ENCODE results near the gene CNIH1. TPM values are rescaled to one million over a fixed set of nuclear protein-coding genes. Genes with fewer than 3 reads are reported as not detected.
A peak's percentile ranks its signal among the peaks of the same experiment; 100 is the strongest.
"Not testable (repeated sequence)": the region's sequence is repeated elsewhere in the genome, so short reads cannot be mapped to it uniquely, and the experiment has no call there.

The CNIH1 gene
- total RNA-seq, 1 donor from 2014 or later, result 43.5 TPM

DNA sequence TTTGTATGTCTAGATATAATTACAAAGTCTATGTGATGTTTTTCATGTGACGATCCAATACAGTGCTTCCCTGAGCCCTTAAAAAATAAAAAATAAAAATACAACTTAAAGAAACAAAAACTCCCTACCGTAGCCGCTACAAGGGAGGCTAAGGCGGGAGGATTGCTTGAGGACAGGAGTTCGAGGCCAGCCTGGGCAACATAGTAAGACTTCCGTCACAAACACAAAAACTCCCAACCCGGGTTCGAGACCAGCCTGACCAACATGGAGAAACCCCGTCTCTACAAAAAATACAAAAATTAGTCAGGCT, 45.0 kb downstream of the CNIH1 start:
- ATAC-seq (ENCODE audit: low read depth) (no peak), DNase-seq (no peak)
- peak overlapping the region; percentile 86 for H3K4me3 Mint-ChIP-seq
- no peaks in the 10 kb centered on the region for H3K36me3 Mint-ChIP-seq (ENCODE audit: low read depth)
- TF ChIP-seq, protein P1, sequence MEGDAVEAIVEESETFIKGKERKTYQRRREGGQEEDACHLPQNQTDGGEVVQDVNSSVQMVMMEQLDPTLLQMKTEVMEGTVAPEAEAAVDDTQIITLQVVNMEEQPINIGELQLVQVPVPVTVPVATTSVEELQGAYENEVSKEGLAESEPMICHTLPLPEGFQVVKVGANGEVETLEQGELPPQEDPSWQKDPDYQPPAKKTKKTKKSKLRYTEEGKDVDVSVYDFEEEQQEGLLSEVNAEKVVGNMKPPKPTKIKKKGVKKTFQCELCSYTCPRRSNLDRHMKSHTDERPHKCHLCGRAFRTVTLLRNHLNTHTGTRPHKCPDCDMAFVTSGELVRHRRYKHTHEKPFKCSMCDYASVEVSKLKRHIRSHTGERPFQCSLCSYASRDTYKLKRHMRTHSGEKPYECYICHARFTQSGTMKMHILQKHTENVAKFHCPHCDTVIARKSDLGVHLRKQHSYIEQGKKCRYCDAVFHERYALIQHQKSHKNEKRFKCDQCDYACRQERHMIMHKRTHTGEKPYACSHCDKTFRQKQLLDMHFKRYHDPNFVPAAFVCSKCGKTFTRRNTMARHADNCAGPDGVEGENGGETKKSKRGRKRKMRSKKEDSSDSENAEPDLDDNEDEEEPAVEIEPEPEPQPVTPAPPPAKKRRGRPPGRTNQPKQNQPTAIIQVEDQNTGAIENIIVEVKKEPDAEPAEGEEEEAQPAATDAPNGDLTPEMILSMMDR (IDR thresholded peaks at IDR 0.05), result no peak
- intact Hi-C loops (cut with micrococcal nuclease), result loop anchor here (1.0 to 5.0 kb wide), 11 partner anchors 15 to 1689 kb away; partner anchors contain the start of genes CGRRF1, CNIH1, DDHD1 and GCH1
- ChIA-PET CTCF (no interaction called here), POLR2A (interaction anchor here (0.7 to 1.7 kb wide), 5 partner anchors 39 to 1606 kb away, joined by 3 to 4 read pairs (median 4); partner anchors contain the start of gene DDHD1)
- no peaks in the 10 kb centered on the region for H3K27me3 Mint-ChIP-seq
- H3K9me3 Mint-ChIP-seq, result no peaks in the 10 kb centered on the region
- no peak overlapping the region for H3K27ac Mint-ChIP-seq
- H3K4me1 Mint-ChIP-seq, result peaks cover 23% of the 10 kb centered on the region

DNA sequence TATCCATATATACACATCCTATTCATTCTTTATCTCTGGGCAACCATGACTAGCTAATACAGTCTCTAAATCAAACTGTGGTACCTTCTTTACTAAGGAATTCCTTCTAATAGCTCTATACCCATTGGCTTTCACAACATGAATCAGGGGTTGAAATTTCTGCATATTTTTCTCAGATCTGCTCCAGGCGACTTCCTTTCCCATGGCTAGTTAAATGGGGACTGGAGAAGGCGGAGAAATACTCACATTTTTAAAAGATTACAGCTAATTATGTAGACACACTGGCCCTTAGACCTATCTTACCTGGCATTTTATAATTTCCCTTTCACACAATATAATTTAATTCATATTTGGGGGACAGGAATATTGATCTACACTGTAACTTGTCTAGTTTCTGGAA, 45.5 kb downstream of the CNIH1 start:
- H3K27ac Mint-ChIP-seq, result no peak overlapping the region
- H3K4me3 Mint-ChIP-seq, result no peak overlapping the region
- no peaks in the 10 kb centered on the region for H3K36me3 Mint-ChIP-seq (ENCODE audit: low read depth)
- H3K27me3 Mint-ChIP-seq, result no peaks in the 10 kb centered on the region
- no peaks in the 10 kb centered on the region for H3K9me3 Mint-ChIP-seq
- ATAC-seq (ENCODE audit: low read depth) (no peak), DNase-seq (no peak)
- intact Hi-C loops (cut with micrococcal nuclease), result loop anchor here (1.0 to 5.0 kb wide), 11 partner anchors 15 to 1688 kb away; partner anchors contain the start of genes CGRRF1, CNIH1, DDHD1 and GCH1
- TF ChIP-seq, protein P1 (IDR thresholded peaks at IDR 0.05), result no peak
- POLR2A ChIA-PET, result interaction anchor here (0.6 to 0.7 kb wide), 2 partner anchors 174 to 1535 kb away, joined by 3 read pairs; no protein-coding TSS in a partner anchor
- peaks cover 23% of the 10 kb centered on the region for H3K4me1 Mint-ChIP-seq
- CTCF ChIA-PET, result no interaction called here

DNA sequence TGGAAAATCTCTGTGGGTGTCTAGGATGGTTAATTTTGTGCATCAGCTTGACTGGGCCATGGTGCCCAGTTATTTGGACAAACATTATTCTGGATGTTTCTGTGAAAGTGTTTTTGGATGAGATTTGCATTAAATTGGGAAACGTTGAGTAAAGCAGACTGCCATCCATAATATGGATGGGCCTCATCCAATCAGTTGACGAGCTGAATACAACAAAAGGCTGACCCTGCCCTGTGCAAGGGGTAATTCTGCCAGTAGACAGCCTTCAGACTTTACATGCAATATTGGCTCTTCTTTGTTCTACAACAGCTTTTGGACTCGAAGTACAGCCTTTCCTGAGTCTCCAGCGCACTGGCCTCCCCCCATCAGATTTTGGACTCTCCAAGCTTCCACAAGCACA, 45.9 kb downstream of the CNIH1 start:
- peaks cover 23% of the 10 kb centered on the region for H3K4me1 Mint-ChIP-seq
- CTCF ChIA-PET, result no interaction called here
- no peak for ATAC-seq (ENCODE audit: low read depth)
- intact Hi-C loops (cut with micrococcal nuclease), result loop anchor here (5.0 kb wide), 1 partner anchor 1243 kb away; the partner anchor contains the start of gene DDHD1
- POLR2A ChIA-PET, result interaction anchor here (0.6 kb wide), 1 partner anchor 174 kb away, joined by 3 read pairs; no protein-coding TSS in a partner anchor
- H3K4me3 Mint-ChIP-seq, result no peak overlapping the region
- H3K9me3 Mint-ChIP-seq, result no peaks in the 10 kb centered on the region
- DNase-seq, result no peak
- TF ChIP-seq, protein P1 (IDR thresholded peaks at IDR 0.05), result no peak
- no peaks in the 10 kb centered on the region for H3K27me3 Mint-ChIP-seq
- H3K27ac Mint-ChIP-seq, result no peak overlapping the region
- no peaks in the 10 kb centered on the region for H3K36me3 Mint-ChIP-seq (ENCODE audit: low read depth)

DNA sequence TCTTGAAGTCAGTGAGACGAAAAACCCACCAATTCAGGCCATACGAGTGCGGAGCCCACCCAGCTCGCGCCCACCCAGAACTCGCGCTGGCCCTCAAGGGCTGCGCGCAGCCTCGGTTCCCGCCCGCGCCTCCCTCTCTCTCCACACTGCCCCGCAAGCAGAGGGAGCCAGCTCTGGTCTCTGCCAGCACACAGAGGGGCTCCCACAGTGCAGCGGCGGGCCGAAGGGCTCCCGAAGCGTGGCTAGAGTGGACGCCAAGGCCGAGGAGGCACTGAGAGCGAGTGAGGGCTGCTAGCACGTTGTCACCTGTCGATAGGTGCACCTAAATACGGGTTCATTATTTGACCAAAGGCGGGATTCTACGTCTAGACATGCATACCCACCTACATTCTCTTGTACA, 46.6 kb downstream of the CNIH1 start:
- CTCF ChIA-PET, result no interaction called here
- no peak overlapping the region for H3K4me3 Mint-ChIP-seq
- no peaks in the 10 kb centered on the region for H3K27me3 Mint-ChIP-seq

DNA sequence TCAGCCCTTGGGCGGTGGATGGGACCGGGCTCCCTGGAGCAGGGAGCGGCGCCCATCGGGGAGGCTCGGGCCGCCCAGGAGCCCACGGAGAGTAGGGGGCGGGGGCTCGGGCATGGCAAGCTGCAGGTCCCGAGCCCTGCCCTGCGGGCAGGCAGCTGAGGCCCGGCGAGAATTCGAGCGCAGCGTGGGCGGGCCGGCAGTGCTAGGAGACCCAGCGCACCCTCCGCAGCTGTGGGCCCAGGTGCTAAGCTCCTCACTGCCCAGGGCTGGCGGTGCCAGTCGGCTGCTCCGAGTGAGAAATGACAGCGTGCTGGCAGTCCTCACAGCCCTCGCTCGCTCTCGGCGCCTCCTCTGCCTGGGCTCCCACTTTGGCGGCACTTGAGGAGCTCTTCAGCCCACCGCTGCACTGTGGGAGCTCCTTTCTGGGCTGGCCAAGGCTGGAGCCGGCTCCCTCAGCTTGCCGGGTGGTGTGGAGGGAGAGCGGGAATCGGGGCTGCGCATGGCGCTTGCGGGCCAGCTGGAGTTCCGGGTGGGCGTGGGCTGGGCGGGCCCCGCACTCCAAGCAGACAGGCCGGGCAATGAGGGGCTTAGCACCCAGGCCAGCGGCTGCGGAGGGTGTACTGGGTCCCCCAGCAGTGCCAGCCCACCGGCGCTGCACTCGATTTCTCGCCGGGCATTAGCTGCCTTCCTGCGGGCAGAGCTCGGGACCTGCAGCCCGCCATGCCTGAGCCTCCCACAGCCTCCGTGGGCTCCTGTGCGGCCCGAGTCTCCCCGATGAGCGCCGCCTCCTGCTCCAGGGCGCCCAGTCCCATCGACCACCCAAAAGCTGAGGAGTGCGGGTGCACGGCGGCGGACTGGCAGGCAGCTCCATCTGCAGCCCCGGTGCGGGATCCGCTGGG, 47.9 kb downstream of the CNIH1 start:
- DNase-seq; H3K36me3 Mint-ChIP-seq (ENCODE audit: low read depth); POLR2A ChIA-PET; ATAC-seq (ENCODE audit: low read depth); H3K27ac Mint-ChIP-seq; H3K4me3 Mint-ChIP-seq; CTCF ChIA-PET; H3K27me3 Mint-ChIP-seq; intact Hi-C loops (cut with micrococcal nuclease); H3K9me3 Mint-ChIP-seq: not testable (repeated sequence)
- H3K4me1 Mint-ChIP-seq, result peaks cover 16% of the 10 kb centered on the region

More for the DNA sequence above, 46.6 kb downstream of the CNIH1 start:
- ATAC-seq (ENCODE audit: low read depth) (no peak), DNase-seq (no peak)
- Mint-ChIP-seq H3K4me1 (peaks cover 23% of the 10 kb centered on the region), H3K9me3 (no peaks in the 10 kb centered on the region), H3K36me3 (ENCODE audit: low read depth) (no peaks in the 10 kb centered on the region), H3K27ac (no peak overlapping the region)
- intact Hi-C loops (cut with micrococcal nuclease), result no loop called here
- TF ChIP-seq, protein P1 (IDR thresholded peaks at IDR 0.05), result no peak
- POLR2A ChIA-PET, result no interaction called here
